HG02798 (cell line): ENCODE data around the gene BSCL2.
"Not testable (repeated sequence)": the region's sequence is repeated elsewhere in the genome, so short reads cannot be mapped to it uniquely, and the experiment has no call there.

ENCODE experiments used
- ATAC-seq: cut with Tn5 transposase; IDR thresholded peaks from one replicate; pipeline ENCODE4 v1.9.1; 2021; ENCODE audit warnings: mild to moderate bottlenecking; ENCODE audit not compliant: unreplicated experiment, poor library complexity

Gene BSCL2

DNA sequence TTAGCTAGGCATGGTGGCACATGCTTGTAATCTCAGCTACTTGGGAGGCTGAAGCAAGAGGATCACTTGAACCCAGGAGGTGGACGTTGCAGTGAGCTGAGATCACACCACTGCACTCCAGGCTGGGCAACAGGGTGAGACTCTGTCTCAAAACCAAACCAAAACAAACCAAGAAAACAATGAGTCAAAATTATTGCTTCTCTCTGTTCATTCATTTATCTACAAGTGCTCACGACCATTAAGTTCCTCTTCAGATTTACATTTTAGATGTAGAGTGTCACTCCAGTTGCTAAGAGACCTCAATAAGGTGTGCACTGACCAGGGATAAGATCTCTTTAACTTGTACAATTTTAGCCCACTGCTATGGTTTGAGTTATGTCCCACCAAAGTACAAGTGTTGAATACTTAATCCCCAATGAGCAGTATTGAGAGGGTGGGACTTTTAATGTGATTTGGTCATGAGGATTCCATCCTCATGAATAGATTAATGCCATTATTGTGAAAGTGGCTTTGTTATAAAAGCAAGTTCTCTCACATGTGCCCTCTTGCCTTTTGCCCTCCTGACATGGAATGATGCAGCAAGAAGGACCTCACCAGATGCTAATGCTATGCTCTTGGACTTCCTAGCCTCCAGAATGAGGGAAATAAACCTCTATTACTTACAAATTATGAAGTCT lies 12.2 kb upstream of the BSCL2 start:
- ATAC-seq, result no peak

DNA sequence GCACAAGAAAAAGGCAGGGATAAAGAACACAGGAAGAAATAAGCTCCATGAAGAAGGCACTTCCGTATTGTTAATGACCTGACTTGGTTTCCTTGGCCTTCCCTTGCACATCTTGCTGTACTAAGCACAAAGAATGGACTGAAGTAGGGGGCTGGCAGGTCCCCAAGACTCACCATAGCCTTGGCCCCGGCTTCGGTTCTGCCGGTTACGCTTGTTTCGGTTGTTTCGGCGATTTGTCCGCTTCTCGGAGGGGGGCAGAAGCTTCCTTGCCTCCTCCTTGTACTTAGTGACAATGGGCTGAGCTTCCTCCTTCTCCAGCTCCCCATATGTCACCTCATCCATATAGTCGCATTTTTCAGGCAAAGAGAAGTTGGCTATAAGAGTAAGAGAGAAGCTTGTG lies 9.6 kb upstream of the BSCL2 start:
- no peak for ATAC-seq

DNA sequence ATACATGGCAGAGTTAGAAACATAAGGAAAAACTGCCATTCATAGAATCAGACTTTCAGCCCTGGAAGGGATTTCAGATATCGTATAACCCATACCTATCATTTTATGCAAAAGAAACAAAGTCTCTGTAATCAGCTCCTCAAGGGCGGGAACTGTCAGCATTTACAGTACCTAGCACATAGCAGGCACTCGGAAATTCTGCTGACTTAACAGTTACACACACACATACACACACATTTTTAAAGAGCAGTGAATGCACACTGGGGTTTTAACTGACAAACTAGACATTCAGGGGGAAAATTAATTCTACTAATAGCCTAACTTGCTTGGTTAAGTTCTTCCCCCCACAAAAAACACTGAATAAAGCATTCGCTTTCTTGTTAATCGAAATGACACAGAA lies 9.0 kb upstream of the BSCL2 start:
- ATAC-seq, result no peak

DNA sequence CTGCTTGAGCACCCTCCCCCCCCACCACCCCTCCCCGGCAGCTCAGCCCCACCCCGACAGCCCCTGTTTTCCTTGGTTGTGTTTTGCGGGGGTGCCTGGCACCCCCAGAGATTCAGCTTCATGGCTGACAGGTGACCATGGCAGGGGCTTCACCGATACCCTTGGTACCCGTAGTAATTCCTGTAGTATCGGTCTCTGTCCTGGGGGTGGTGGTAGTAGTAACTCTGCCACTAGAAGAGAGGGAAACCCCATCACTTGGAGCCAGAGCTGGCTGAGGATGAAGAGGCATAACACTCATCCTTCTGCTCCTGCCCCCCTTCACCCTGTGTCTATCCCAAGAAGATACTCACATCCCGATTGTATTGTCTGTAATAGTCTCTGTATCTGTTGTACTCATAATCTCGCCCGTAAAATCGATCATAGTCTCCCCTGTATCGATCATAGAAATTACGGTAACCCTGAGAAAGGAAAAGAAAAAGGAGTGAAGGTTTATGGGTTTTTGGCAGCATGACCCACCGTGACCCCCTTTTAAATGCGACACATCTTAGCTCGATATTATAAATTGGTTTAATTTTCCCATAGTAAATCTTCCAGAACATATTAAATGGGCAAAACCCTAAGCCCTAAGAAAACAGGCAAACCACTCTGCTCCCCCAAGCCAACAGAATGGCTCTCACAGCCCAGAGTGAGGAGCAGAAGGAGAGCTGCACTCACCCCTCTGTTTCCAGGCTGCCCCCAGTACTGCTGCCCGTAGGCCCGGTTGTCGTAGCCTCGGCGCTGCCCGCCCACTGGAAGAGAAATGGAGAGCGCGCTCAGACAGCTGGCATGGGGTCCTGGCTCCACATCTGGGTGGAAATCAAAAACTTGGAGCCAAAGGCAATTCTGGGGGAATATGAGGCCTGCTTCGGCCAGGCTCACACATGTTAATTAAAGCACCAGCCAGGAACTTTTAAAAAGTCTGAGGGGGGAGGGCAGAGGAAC lies 8.2 kb upstream of the BSCL2 start:
- no peak for ATAC-seq

DNA sequence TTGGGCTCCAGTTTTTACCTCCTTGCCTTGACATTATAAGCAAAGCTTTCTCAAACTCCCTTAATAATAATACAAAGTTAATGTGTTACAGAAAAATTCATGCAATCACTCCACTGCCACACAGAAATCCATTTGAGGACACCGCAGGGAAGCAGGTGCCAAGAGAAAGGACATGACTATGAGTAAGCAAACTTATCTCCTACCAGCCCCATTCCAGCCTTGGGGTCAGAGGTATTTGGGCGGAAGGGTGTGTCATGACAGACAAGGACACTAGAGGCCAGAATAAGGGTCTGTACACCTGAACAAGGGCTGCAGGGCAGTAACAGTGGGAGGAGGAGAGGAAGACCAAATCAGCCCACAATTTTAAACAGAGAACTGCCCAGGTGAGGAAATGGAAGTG lies 6.1 kb upstream of the BSCL2 start:
- ATAC-seq, result no peak

DNA sequence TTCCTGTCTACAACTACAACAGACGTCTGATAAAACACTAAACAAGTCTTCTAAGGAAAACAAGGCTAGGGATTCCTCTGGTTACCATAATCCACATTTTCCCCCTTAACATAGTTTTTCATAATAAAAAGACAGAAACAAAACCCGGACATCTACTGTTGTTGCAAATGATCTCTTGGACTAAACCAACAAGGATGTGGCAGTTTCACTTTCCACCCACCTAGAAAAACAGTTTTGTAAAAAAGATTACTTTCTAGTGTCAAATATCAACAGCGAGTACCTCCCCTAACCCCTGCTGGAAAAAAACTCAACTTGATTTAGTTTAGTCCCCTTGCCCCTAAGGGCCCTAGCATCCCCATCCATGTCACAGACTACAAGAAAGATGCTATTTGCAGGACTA lies 5.6 kb upstream of the BSCL2 start:
- ATAC-seq, result no peak

DNA sequence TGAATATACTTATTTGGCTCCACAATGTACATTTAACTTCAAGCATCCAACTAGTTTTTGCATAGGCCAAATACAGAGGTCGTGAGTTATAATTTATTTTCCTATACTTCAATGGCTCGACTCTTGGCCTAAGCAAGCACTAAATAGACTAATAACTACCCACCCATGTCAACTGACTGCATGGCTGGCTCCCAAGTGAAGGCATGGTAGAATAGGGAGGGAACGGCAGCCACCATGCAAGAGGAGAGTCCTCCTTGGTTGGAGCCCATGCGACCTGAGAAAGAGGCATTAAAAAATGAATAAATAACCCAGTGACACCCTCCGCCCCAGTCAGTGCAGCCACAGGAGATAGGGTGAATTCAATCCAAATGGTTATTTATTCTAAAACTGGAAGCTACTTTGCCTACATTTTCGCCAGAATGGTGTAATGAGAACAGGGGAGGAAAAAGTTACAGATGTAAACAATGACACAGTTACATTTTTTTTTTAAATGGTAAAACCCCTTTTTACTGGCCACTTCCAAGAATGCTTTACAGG lies 5.1 kb upstream of the BSCL2 start:
- no peak for ATAC-seq

DNA sequence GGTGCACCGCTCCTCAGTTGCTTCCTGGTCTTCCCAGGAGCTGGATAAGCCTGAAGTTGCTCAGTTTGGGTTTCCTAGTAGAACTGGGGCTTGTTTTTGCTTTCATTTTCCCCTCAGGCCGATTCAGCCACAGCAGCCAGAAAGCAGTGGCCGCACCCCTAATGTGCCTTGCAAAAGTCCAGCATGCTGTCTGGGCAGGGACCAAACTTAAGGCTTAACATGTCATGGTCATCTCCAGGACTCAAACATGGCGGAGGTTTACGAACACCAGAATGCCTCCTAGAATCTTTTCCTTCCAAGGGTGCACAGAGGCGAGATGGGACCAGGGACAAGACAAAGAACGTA lies 2.7 kb upstream of the BSCL2 start:
- ATAC-seq, result no peak

DNA sequence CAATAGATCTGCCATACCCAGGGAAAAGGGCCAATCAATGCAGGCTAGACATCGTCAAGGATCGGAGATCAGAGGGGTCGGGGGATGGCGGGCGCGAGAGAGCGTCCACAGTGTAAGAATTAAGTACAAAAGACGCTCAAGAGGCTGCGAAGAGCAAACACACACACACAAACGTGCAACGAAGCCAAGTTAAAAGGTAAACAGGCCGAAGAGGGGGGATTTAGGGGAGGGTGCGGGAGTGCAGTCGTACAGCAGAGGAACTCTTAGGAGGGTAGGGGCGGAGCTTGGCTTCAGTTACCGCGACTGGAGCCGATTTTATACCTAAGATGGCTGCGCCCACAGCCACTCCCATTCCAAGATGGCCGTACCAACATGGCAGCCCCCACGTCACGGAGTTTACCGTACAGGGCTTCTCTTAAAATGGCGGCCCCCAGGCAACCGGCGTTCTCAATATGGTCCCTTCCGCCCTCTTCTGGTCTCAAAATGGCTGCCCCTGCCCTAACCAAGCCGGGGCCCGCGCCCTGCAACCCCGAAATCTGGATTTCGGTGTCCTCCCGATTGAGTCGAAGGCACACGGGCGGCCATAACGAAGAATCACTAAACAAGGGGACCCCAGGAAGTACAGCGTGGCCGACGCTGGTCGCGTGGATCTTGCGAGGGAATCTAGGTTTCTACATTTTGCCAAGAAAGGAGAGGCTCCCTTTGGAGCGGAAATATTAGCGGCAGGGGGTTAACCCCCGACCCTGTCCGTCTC lies 2.2 kb upstream of the BSCL2 start:
- peak; percentile 77 for ATAC-seq

DNA sequence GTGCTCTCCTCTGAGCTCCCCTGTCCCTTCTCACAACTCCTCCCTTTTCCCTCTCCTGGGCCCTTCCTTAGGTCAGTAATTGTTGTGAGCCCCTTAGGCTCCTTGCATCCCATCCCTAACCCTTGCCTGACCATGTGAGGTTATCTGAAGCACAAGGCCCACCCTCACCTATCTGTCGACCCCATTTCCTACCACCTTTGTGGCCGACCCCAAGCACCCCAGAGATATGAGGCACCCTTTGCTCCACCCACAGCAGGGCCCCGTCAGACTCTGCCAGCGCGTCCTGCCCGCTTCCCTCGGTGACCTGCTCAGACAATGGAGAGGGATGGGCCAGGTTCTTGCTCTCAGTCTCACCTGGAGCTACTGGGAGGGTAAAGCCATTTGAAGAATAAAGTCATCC lies 1.6 kb upstream of the BSCL2 start:
- no peak for ATAC-seq

DNA sequence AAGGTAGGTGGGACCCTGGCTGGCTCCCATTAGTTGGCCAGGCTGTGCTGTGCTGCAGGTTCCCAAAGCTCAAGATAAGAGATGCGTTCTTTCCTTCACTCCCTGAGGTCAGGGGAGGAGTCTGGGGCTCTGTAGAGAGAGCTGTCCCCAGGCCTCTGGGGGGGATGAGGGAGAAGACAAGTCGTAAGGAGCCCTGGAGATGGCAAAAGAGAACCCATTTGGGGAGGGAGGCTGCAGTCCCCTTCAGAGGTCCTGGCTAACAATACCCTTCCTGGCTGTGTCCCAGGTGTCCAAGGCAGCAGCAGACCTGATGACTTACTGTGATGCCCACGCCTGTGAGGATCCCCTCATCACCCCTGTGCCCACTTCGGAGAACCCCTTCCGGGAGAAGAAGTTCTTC lies 1.2 kb upstream of the BSCL2 start:
- ATAC-seq, result no peak

DNA sequence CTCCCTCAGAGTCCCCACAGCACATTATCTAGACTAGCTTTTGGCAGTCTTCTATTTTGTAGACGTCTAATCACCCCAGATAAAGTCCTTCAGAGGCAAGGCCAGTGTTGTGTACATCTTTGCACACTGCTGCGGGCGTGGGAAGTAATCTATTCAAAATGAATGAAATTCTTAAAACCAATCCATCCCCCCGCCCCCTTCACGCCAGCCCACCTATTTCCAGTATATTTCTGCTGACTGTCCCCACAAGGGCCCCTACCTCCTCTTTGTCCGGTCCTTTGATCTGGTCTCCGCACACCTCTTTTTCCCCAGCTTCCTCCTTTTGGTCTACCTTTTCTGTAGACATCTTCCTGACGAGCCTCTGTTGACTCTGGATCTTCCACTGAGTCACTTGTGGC lies 375 bp downstream of the BSCL2 start:
- ATAC-seq, result no peak

DNA sequence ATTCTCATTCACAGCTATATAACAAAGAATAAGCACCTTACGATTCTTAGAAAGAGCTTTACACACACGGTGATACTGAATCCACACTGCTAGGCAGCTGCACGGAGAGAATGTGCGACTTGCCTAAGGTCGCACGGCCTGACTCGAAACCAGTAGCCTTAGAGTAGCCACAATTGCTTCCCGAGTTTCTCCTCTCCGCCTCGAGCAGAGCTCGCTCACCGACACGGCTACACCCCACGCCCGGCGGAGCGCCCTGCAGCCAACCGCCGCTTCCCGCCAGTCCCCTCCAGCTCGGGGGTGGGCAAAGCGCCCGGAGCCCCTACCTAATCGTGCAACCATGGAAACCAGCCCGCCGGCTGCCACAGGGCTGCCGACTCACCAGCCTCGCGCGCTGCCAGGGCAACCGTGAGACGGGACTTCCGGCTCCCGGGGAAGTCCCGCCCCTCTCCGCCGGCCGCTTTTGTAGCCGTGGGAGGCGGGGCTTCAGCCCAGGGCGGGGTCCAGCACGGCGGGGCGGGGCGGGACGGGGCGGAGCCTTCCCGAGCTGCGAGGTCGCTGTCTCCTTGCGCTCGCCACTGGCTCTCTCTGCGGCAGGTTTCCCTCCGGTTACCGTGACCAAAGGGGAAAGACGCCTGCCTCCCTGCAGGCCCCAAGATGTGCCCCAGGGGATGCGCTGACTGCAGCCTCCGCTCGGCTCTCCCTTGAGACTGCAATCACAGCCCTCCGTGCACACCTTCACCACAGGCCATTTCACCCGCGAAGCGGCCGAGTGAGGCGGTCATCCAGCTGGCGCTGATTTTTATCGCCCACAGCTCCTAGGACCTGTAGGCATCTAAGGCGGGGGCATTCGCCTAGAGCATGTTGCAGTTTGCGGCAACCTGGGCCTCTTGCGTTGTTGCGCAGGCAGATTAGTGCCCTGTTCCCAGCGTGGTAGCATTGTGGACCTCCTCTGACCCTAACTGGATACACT lies 1.1 kb downstream of the BSCL2 start:
- peak; percentile 70 for ATAC-seq

DNA sequence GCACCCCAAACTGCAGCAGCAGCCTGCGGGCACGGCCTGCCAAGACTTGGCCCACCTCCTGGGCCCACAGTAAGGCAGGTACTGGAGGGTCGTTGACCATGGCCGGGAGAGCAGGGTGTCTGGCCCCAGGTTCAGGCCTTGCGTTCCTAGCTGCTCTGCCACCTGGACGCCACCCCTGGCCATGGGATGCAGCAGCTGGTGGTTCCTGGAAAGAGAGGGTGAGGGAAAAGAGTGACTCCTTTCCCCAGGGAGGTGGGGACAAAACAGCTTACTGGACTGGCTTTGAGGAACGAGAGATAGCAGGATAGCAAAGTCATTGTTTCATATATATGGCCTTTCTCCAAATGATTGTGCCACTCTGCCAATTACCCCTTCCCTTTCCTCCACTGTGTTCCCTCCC lies 1.8 kb downstream of the BSCL2 start:
- ATAC-seq, result no peak

DNA sequence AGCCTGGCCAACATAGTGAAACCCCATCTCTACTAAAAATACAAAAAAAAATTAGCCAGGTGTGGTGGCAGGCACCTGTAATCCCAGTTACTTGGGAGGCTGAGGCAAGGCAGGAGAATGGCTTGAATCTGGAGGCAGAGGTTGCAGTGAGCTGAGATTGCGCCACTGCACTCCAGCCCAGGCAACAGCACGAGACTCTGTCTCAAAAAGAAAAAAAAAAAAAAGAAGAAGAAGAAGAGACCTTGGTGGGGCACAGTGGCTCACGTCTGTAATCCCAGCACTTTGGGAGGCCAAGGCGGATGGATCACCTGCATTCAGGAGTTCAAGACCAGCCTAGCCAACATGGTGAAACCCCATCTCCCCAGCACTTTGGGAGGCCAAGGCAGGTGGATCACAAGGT lies 3.3 kb downstream of the BSCL2 start:
- ATAC-seq, result not testable (repeated sequence)

DNA sequence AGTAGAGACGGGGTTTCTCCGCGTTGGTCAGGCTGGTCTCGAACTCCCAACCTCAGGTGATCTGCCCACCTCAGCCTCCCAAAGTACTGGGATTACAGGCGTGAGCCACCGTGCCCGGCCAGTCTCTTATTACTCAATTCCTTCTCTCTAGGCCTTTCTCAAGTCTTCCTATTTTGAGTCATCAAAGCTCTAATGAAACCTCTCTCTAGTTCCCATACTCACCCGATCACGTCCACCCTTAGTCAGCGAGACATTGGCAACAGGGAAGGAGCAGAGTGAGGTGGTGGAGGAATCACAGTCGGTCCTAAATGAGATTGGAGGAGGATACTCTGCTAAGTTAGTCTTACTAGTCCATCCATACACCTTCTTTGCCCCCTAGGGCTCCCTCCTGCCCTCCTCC lies 5.0 kb downstream of the BSCL2 start:
- ATAC-seq, result no peak

DNA sequence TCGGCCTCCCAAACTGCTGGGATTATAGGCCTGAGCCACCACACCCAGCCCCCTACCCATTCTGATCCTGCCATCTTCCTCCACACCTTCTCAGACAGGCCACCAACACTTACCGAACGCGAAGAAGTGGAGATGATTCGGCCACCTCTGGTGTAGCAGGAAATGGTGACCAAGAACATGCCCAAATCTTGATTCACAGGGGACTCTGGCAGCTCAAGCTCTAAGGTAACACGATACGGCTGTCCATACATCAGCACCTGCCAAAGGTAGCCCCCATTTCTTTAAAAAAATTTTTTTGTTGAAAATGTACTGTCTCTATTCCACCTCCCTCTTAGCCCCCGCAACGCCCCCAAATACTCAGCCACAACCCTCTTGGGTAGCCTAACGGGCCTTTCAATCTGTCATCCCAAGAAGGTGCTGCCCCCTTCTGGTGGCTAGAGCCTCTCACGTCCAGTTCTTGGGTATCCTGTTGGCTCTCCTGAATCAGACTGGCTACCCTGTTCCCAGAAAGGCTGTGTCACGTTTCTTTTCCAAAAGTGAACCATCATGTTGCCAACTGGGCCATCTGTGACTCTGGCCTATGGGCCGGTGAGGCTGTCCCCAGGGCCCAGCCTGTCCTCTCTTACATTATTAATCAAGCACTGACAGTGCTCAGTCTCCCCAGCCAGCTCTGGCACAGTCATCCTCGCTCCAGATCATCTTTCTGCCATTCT lies 12.6 kb downstream of the BSCL2 start:
- no peak for ATAC-seq

DNA sequence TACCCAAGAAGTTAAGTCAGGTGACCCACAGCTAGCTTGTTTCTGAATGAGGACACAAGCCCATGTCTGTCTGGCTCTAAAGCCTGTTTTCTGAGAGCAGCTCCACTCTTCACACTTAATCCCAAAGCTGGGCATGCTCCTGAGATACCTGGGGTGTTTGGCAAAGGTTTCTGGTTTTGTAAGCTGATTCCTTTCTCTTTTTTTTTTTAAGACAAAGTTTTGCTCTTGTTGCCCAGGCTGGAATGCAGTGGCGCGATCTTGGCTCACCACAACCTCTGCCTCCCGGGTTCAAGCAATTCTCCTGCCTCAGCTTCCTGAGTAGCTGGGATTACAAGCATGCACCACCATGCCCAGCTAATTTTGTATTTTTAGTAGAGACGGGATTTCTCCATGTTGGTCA lies 13.6 kb downstream of the BSCL2 start:
- ATAC-seq, result not testable (repeated sequence)
